Right atrium auricular region (tissue), 2 donors: Measurements from ENCODE around the gene AJM1. TPM values are rescaled to one million over a fixed set of nuclear protein-coding genes. Genes with fewer than 3 reads are reported as not detected.
"Not testable (repeated sequence)": the region's sequence is repeated elsewhere in the genome, so short reads cannot be mapped to it uniquely, and the experiment has no call there.

Experiments used
- DNase-seq: peaks from one replicate; pipeline ENCODE4 v3.0.0-alpha.2; 2019; ENCODE audit warnings: low spot score
- H3K27ac ChIP-seq, 2 donors: fragments of 200-600 bp; sonication (generic); 1 replicate in 1 of 2; 2 replicates in 1 of 2; pipeline ENCODE4 v1.5.1; 2016 to 2019
- H3K27me3 ChIP-seq, 2 donors: fragments of 200-600 bp; sonication (generic); one replicate each; pipeline versions ENCODE4 v1.5.1 to v1.6.0; 2017 to 2019
- H3K36me3 ChIP-seq: fragments of 200-600 bp; sonication (generic); one replicate; pipeline ENCODE4 v1.5.1; 2016
- H3K4me1 ChIP-seq, 2 donors: fragments of 200-600 bp; sonication (generic); one replicate each; pipeline versions ENCODE4 v1.5.1 to v1.6.0; 2017 to 2019
- H3K4me3 ChIP-seq, 2 donors: fragments of 200-600 bp; sonication (generic); 1 replicate in 1 of 2; 2 replicates in 1 of 2; pipeline ENCODE4 v1.5.1; 2017 to 2019; ENCODE audit warnings: mild to moderate bottlenecking in 1 of 2, moderate library complexity in 1 of 2
- H3K9me3 ChIP-seq, 2 donors: fragments of 200-600 bp; sonication (generic); one replicate each; pipeline ENCODE4 v1.5.1; 2019
- CTCF ChIP-seq, 2 donors: fragments of 200-600 bp; sonication (generic); IDR thresholded peaks; one replicate each; pipeline ENCODE4 v1.5.1; 2019; ENCODE audit warnings: antibody characterized with exemption in 2 of 2
- total RNA-seq, 2 donors: library from RNA; depleted of rRNA; stranded (reverse); fragments of >200 nt; gene quantifications; one replicate each; pipeline ENCODE4 v1.1.0, GENCODE V29; 2016

Gene AJM1
- total RNA-seq, 2 donors from 2014 or later = 2.7 to 3.0 TPM

- no peak for TF ChIP-seq CTCF (IDR thresholded peaks at IDR 0.05)
- Histone ChIP-seq H3K27me3 (peaks cover 0 to 7% of the 10 kb centered on the region in 2 donors), H3K9me3 (no peaks in the 10 kb centered on the region), H3K27ac (peak overlapping the region in 1 of 2 donors; percentile 10), H3K4me3 (no peak overlapping the region), H3K36me3 (no peaks in the 10 kb centered on the region), H3K4me1 (peaks cover 0 to 56% of the 10 kb centered on the region in 2 donors)
- DNase-seq = no peak
Observed at GRCh38 chr9:136798708-136799078, 43.6 kb upstream of the AJM1 start.

- H3K9me3 ChIP-seq = no peaks in the 10 kb centered on the region
- H3K36me3 ChIP-seq = no peaks in the 10 kb centered on the region
- H3K27me3 ChIP-seq = peaks cover 0 to 7% of the 10 kb centered on the region in 2 donors
- peaks cover 0 to 56% of the 10 kb centered on the region in 2 donors for H3K4me1 ChIP-seq
- H3K4me3 ChIP-seq = peak overlapping the region; percentile 42 to 48
- no peak for DNase-seq
- TF ChIP-seq CTCF (IDR thresholded peaks at IDR 0.05) = no peak
- H3K27ac ChIP-seq = peak overlapping the region in 1 of 2 donors; percentile 32
Observed at GRCh38 chr9:136799079-136799853, 43.0 kb upstream of the AJM1 start.

GRCh38 chr9:136799854-136800657 lies 42.2 kb upstream of the AJM1 start:
- Histone ChIP-seq H3K27ac (peak overlapping the region; percentile 32 to 59), H3K27me3 (peaks cover 0 to 7% of the 10 kb centered on the region in 2 donors), H3K4me3 (peak overlapping the region; percentile 42 to 48), H3K9me3 (no peaks in the 10 kb centered on the region), H3K4me1 (peaks cover 0 to 56% of the 10 kb centered on the region in 2 donors), H3K36me3 (no peaks in the 10 kb centered on the region)
- no peak for TF ChIP-seq CTCF (IDR thresholded peaks at IDR 0.05)
- DNase-seq = no peak

GRCh38 chr9:136802321-136802720 lies 40.0 kb upstream of the AJM1 start:
- no peaks in the 10 kb centered on the region for H3K9me3 ChIP-seq
- H3K27ac ChIP-seq = no peak overlapping the region
- no peaks in the 10 kb centered on the region for H3K36me3 ChIP-seq
- H3K27me3 ChIP-seq = peaks cover 0 to 7% of the 10 kb centered on the region in 2 donors
- peaks cover 0 to 49% of the 10 kb centered on the region in 2 donors for H3K4me1 ChIP-seq
- TF ChIP-seq CTCF (IDR thresholded peaks at IDR 0.05) = no peak
- H3K4me3 ChIP-seq = no peak overlapping the region
- no peak for DNase-seq

GRCh38 chr9:136803009-136803550 lies 39.2 kb upstream of the AJM1 start:
- H3K4me1 ChIP-seq = peaks cover 0 to 44% of the 10 kb centered on the region in 2 donors
- not testable (repeated sequence) for H3K36me3 ChIP-seq, H3K4me3 ChIP-seq, H3K9me3 ChIP-seq, H3K27ac ChIP-seq, H3K27me3 ChIP-seq, DNase-seq
